CD14-positive monocyte (primary cell): Measurements from ENCODE around the gene PIP4K2A. TPM values are rescaled to one million over a fixed set of nuclear protein-coding genes. Genes with fewer than 3 reads are reported as not detected.

Experiments
- DNase-seq, 3 donors: peaks; one replicate each; pipeline ENCODE4 v3.0.0-alpha.2; 2011 to 2022
- H2AFZ ChIP-seq: 2 replicates; pipeline ENCODE4 v1.6.0; 2012; ENCODE audit warnings: mild to moderate bottlenecking, low read depth, low read length, inconsistent platforms; ENCODE audit not compliant: insufficient read depth, poor library complexity, severe bottlenecking
- H3K27ac ChIP-seq, 2 donors: 1 replicate in 1 of 2; 2 replicates in 1 of 2; pipeline ENCODE4 v1.5.1; 2012 to 2013; ENCODE audit warnings: low read length in 2 of 2, control low read depth in 1 of 2, inconsistent platforms in 1 of 2, low read depth in 1 of 2, mild to moderate bottlenecking in 1 of 2
- H3K27me3 ChIP-seq, 2 donors: one replicate each; pipeline versions ENCODE4 v1.6.0 to v1.6.1; 2011 to 2013; ENCODE audit warnings: low read length in 2 of 2; ENCODE audit not compliant: control insufficient read depth in 2 of 2, insufficient read depth in 2 of 2
- H3K36me3 ChIP-seq, 2 donors: replicated peaks in 1 of 2; 1 replicate in 1 of 2; 2 replicates in 1 of 2; pipeline versions ENCODE4 v1.5.1 to v1.6.1; 2012 to 2013; ENCODE audit warnings: low read length in 2 of 2, control low read depth in 1 of 2, inconsistent platforms in 1 of 2, mild to moderate bottlenecking in 1 of 2; ENCODE audit not compliant: insufficient read depth in 2 of 2, control insufficient read depth in 1 of 2
- H3K4me1 ChIP-seq, 2 donors: 1 replicate in 1 of 2; 2 replicates in 1 of 2; pipeline versions ENCODE4 v1.5.1 to v1.6.1; 2012 to 2013; ENCODE audit warnings: low read length in 2 of 2, control low read depth in 1 of 2, inconsistent platforms in 1 of 2, mild to moderate bottlenecking in 1 of 2, moderate library complexity in 1 of 2; ENCODE audit not compliant: insufficient read depth in 2 of 2, control insufficient read depth in 1 of 2
- H3K4me2 ChIP-seq: replicated peaks from 2 replicates; pipeline ENCODE3; 2012; ENCODE audit warnings: low read length, moderate library complexity, mild to moderate bottlenecking; ENCODE audit not compliant: poor library complexity, severe bottlenecking; ENCODE audit errors: extremely low read depth
- H3K4me3 ChIP-seq, 3 experiments: fragments of 200-600 bp in 1 of 3; sonication (generic) in 1 of 3; replicated peaks in 1 of 3; 1 replicate in 2 of 3; 2 replicates in 1 of 3; pipeline ENCODE4 v1.5.1; 2011 to 2013; ENCODE audit warnings: low read length in 3 of 3, mild to moderate bottlenecking in 3 of 3, control low read depth in 2 of 3, low read depth in 2 of 3, inconsistent platforms in 1 of 3, moderate library complexity in 1 of 3
- H3K79me2 ChIP-seq: 2 replicates; pipeline ENCODE4 v1.6.0; 2012; ENCODE audit warnings: mild to moderate bottlenecking, control low read depth, inconsistent platforms, low read length, moderate library complexity; ENCODE audit not compliant: insufficient read depth
- H3K9ac ChIP-seq: 2 replicates; pipeline ENCODE4 v1.6.0; 2017; ENCODE audit warnings: low read length, mild to moderate bottlenecking; ENCODE audit not compliant: insufficient read depth, poor library complexity, severe bottlenecking
- H3K9me3 ChIP-seq, 2 donors: replicated peaks in 1 of 2; 1 replicate in 1 of 2; 2 replicates in 1 of 2; pipeline versions ENCODE4 v1.5.1 to v1.6.1; 2012 to 2013; ENCODE audit warnings: low read length in 2 of 2, control low read depth in 1 of 2; ENCODE audit not compliant: control insufficient read depth in 1 of 2, insufficient read depth in 1 of 2
- H4K20me1 ChIP-seq: 2 replicates; pipeline ENCODE4 v1.6.0; 2012; ENCODE audit warnings: mild to moderate bottlenecking, low read length, control low read depth, moderate library complexity; ENCODE audit not compliant: insufficient read depth
- H3K27ac Mint-ChIP-seq, 7 donors: one replicate each; pipeline ENCODE4 v1.8.0; 2020; ENCODE audit warnings: mild to moderate bottlenecking in 7 of 7, mixed read lengths in 7 of 7, moderate library complexity in 6 of 7, inconsistent platforms in 2 of 7
- H3K27me3 Mint-ChIP-seq, 3 donors: one replicate each; pipeline ENCODE4 v1.8.0; 2021 to 2022; ENCODE audit warnings: low read depth in 3 of 3, mild to moderate bottlenecking in 3 of 3, mixed read lengths in 3 of 3, moderate library complexity in 3 of 3, inconsistent platforms in 1 of 3
- H3K36me3 Mint-ChIP-seq, 2 donors: one replicate each; pipeline ENCODE4 v1.8.0; 2020; ENCODE audit warnings: mixed read lengths in 2 of 2, inconsistent platforms in 1 of 2, mild to moderate bottlenecking in 1 of 2
- H3K4me1 Mint-ChIP-seq: one replicate; pipeline ENCODE4 v1.8.0; 2020; ENCODE audit warnings: mild to moderate bottlenecking, mixed read lengths
- H3K4me3 Mint-ChIP-seq, 2 donors: one replicate each; pipeline ENCODE4 v1.8.0; 2020; ENCODE audit warnings: mild to moderate bottlenecking in 2 of 2, mixed read lengths in 2 of 2, moderate library complexity in 1 of 2
- H3K9me3 Mint-ChIP-seq, 7 donors: one replicate each; pipeline ENCODE4 v1.8.0; 2020 to 2022; ENCODE audit warnings: mixed read lengths in 7 of 7, mild to moderate bottlenecking in 6 of 7, moderate library complexity in 6 of 7, inconsistent platforms in 2 of 7
- WGBS: methylation state at CpG from one replicate; pipeline ENCODE4 v1.1.5; 2013; ENCODE audit warnings: missing lambda C conversion rate; ENCODE audit not compliant: insufficient coverage; 5-methylcytosine and 5-hydroxymethylcytosine counted together
- intact Hi-C, 2 donors: fragments of 100-400 bp; cut with micrococcal nuclease; formaldehyde crosslinking; loops; one replicate each; pipeline versions ENCODE4 v1.15.0 to v1.15.1; 2023
- polyA plus RNA-seq, 3 donors: library from polyadenylated mRNA; depleted of rRNA in 1 of 3; unstranded in 2 of 3; stranded (reverse) in 1 of 3; fragments of 300-500 nt in 2 of 3; fragments of >200 nt in 1 of 3; fragmentation: Illumina TruSeq in 2 of 3; gene quantifications; 1 replicate in 2 of 3; 2 replicates in 1 of 3; pipeline ENCODE4 v1.2.3, GENCODE V29; 2012 to 2021
- TF ChIP-seq, protein P1 (sequence below): fragments of 200-600 bp; IDR thresholded peaks from one replicate; pipeline ENCODE4 v1.8.0; 2022; ENCODE audit warnings: antibody characterized with exemption, mild to moderate bottlenecking

Gene PIP4K2A
- polyA plus RNA-seq, 3 donors = 9.7 to 33.7 (median 16.6) TPM

DNA sequence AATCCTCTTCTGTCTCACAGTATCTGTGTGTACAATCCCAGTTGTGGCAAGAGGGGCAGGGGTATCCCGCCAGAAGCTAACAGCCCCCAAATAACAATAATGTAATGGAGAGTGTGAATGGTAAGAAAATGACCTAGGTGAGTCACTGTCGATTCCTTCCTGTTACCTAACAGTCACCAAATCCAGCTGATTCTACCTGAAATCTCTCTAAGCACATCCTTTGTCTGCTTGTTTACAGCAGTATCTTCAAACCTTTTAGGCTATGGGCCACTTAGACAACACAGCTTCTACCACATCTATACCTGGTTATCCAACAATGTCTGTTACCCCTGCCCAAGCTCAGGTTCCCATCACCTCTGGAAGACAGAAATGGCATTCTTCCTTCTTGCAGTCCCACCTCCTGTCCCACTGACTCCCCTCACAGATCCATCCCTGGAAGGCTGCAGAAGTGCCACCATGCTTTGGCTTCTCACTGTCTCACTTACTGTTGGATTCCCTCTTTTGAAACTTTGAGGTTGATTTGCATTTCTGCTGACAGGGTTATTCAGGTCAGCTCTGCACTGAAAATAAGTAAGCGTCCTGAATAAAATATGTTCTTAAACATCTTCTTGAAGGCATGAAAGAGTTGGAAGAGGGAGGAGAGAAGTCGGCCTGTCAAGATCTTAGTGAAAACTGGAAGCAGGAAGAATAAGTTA is 13.1 kb downstream of the PIP4K2A start:
- H3K4me1 Mint-ChIP-seq = peaks cover 52% of the 10 kb centered on the region
- H4K20me1 ChIP-seq = peaks cover 96% of the 10 kb centered on the region
- intact Hi-C loops = no loop called here
- H3K36me3 Mint-ChIP-seq = peaks cover 16 to 21% of the 10 kb centered on the region in 2 donors
- H3K4me3 Mint-ChIP-seq = no peak overlapping the region
- H3K9me3 ChIP-seq = peaks cover 6 to 10% of the 10 kb centered on the region in 2 donors
- no peak overlapping the region for H3K4me3 ChIP-seq
- H3K27ac Mint-ChIP-seq = peak overlapping the region in 4 of 7 donors; percentile 1 to 59 (median 36)
- no peak overlapping the region for H3K9ac ChIP-seq
- H3K4me1 ChIP-seq = peaks cover 21 to 37% of the 10 kb centered on the region in 2 donors
- H3K79me2 ChIP-seq = peaks cover 100% of the 10 kb centered on the region
- TF ChIP-seq, protein P1, sequence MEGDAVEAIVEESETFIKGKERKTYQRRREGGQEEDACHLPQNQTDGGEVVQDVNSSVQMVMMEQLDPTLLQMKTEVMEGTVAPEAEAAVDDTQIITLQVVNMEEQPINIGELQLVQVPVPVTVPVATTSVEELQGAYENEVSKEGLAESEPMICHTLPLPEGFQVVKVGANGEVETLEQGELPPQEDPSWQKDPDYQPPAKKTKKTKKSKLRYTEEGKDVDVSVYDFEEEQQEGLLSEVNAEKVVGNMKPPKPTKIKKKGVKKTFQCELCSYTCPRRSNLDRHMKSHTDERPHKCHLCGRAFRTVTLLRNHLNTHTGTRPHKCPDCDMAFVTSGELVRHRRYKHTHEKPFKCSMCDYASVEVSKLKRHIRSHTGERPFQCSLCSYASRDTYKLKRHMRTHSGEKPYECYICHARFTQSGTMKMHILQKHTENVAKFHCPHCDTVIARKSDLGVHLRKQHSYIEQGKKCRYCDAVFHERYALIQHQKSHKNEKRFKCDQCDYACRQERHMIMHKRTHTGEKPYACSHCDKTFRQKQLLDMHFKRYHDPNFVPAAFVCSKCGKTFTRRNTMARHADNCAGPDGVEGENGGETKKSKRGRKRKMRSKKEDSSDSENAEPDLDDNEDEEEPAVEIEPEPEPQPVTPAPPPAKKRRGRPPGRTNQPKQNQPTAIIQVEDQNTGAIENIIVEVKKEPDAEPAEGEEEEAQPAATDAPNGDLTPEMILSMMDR = no peak
- 92% methylated on average over 3 of the region's 4 CpGs for WGBS
- no peak for DNase-seq
- peaks cover 0 to 4% (median 2%) of the 10 kb centered on the region in 3 donors for H3K27me3 Mint-ChIP-seq
- no peaks in the 10 kb centered on the region for H3K36me3 ChIP-seq
- no peak overlapping the region for H2AFZ ChIP-seq
- H3K27me3 ChIP-seq = no peaks in the 10 kb centered on the region
- H3K9me3 Mint-ChIP-seq = peaks cover 3 to 11% (median 9%) of the 10 kb centered on the region in 7 donors
- no peak overlapping the region for H3K27ac ChIP-seq
- no peak overlapping the region for H3K4me2 ChIP-seq

- Mint-ChIP-seq H3K4me1 (peaks cover 45% of the 10 kb centered on the region), H3K36me3 (peaks cover 16% of the 10 kb centered on the region in 2 donors), H3K4me3 (no peak overlapping the region), H3K27me3 (peaks cover 0 to 2% (median 2%) of the 10 kb centered on the region in 3 donors), H3K9me3 (peaks cover 0 to 6% (median 2%) of the 10 kb centered on the region in 7 donors), H3K27ac (peak overlapping the region in 1 of 7 donors; percentile 28)
- H4K20me1 ChIP-seq = peaks cover 98% of the 10 kb centered on the region
- TF ChIP-seq, protein P1 = no peak
- no peak for DNase-seq
- WGBS = 100% methylated on average over 2 of the region's 5 CpGs
- no peak overlapping the region for H3K27ac ChIP-seq
- H2AFZ ChIP-seq = no peak overlapping the region
- H3K9ac ChIP-seq = no peak overlapping the region
- no peak overlapping the region for H3K4me3 ChIP-seq
- H3K27me3 ChIP-seq = no peaks in the 10 kb centered on the region
- peaks cover 100% of the 10 kb centered on the region for H3K79me2 ChIP-seq
- H3K36me3 ChIP-seq = no peaks in the 10 kb centered on the region
- intact Hi-C loops = no loop called here
- peaks cover 0 to 2% of the 10 kb centered on the region in 2 donors for H3K9me3 ChIP-seq
- no peak overlapping the region for H3K4me2 ChIP-seq
- H3K4me1 ChIP-seq = peaks cover 19 to 29% of the 10 kb centered on the region in 2 donors
These were observed 13.9 kb downstream of the PIP4K2A start for GRCh38 chr10:22700489-22700888.
